ENCODE measurements around the gene CCDC88C. TPM values are rescaled to one million over a fixed set of nuclear protein-coding genes. Genes with fewer than 3 reads are reported as not detected.

The CCDC88C gene
- total RNA-seq, 1 donor: 0.36 TPM

DNA sequence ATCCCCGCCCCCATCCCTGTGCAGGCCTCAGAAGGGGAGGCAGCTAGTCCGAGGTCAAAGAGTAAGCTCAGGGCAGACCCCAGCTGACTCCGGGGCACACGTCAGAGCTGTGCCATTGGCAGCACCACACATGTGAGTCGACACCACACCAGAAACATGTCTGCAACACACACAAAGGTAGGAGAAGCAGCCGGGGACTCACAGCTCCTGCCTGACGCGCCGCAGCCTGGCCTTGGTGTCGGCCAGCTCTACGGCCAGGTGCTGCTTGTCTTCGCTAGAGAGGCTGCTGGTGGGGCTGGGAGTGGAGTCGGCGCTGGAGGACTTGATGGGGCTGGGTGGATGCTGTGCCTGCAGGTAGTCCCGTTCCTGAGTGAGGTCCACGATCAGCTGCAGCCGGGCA is 78.5 kb downstream of the CCDC88C start:
- peaks cover 4% of the 10 kb centered on the region for H3K27me3 ChIP-seq (ENCODE audit: insufficient read depth, low read length)
- H3K36me3 ChIP-seq (ENCODE audit: insufficient read depth, low read length): no peaks in the 10 kb centered on the region
- no peak overlapping the region for H3K27ac ChIP-seq (ENCODE audit: low read depth, low read length)

DNA sequence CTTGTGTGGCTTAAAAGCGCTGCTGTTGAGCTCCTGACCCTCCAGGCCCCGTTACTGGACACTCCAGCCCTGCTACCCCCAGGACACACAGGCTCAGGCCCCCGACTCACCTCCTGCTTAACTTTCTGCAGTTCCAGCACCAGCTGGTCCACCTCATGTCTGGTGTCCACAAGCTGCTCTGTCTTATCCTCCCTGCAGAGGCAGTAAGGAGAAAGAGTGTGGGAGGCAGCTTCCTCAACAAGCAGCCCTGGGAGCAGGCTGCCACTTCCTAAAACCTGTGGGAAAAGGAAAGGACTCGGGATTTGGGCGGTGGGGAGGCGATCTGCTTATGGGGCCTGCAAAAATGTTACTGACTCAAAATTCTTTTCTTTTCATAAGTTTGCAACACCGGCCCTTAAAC is 79.2 kb downstream of the CCDC88C start:
- Histone ChIP-seq H4K20me1 (ENCODE audit: insufficient read depth, low read length) (no peaks in the 10 kb centered on the region), H3K27ac (ENCODE audit: low read depth, low read length) (no peak overlapping the region), H3K79me2 (ENCODE audit: insufficient read depth, low read length) (no peaks in the 10 kb centered on the region), H3K36me3 (ENCODE audit: insufficient read depth, low read length) (no peaks in the 10 kb centered on the region), H3K27me3 (ENCODE audit: insufficient read depth, low read length) (peaks cover 7% of the 10 kb centered on the region), H3K9me3 (ENCODE audit: low read depth, low read length) (no peaks in the 10 kb centered on the region), H3K4me2 (ENCODE audit: insufficient read depth, low read length) (no peak overlapping the region), H2AFZ (ENCODE audit: low read length) (no peak overlapping the region), H3K4me1 (ENCODE audit: insufficient read depth, low read length) (no peaks in the 10 kb centered on the region), H3K4me3 (ENCODE audit: insufficient read depth, low read length) (no peak overlapping the region)
- peak; percentile 85 for DNase-seq (ENCODE audit: insufficient read length, low spot score, missing footprints)
- TF ChIP-seq, protein P1, sequence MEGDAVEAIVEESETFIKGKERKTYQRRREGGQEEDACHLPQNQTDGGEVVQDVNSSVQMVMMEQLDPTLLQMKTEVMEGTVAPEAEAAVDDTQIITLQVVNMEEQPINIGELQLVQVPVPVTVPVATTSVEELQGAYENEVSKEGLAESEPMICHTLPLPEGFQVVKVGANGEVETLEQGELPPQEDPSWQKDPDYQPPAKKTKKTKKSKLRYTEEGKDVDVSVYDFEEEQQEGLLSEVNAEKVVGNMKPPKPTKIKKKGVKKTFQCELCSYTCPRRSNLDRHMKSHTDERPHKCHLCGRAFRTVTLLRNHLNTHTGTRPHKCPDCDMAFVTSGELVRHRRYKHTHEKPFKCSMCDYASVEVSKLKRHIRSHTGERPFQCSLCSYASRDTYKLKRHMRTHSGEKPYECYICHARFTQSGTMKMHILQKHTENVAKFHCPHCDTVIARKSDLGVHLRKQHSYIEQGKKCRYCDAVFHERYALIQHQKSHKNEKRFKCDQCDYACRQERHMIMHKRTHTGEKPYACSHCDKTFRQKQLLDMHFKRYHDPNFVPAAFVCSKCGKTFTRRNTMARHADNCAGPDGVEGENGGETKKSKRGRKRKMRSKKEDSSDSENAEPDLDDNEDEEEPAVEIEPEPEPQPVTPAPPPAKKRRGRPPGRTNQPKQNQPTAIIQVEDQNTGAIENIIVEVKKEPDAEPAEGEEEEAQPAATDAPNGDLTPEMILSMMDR (IDR thresholded peaks at IDR 0.05; ENCODE audit: extremely low read depth, low read depth, low read length): no peak

More for the DNA sequence above, 78.5 kb downstream of the CCDC88C start:
- H3K9me3 ChIP-seq (ENCODE audit: low read depth, low read length): no peaks in the 10 kb centered on the region
- no peak overlapping the region for H3K4me3 ChIP-seq (ENCODE audit: insufficient read depth, low read length)
- H3K79me2 ChIP-seq (ENCODE audit: insufficient read depth, low read length): no peaks in the 10 kb centered on the region
- TF ChIP-seq, protein P1 (IDR thresholded peaks at IDR 0.05; ENCODE audit: extremely low read depth, low read depth, low read length): no peak
- no peaks in the 10 kb centered on the region for H4K20me1 ChIP-seq (ENCODE audit: insufficient read depth, low read length)
- no peak overlapping the region for H2AFZ ChIP-seq (ENCODE audit: low read length)
- no peaks in the 10 kb centered on the region for H3K4me1 ChIP-seq (ENCODE audit: insufficient read depth, low read length)
- DNase-seq (ENCODE audit: insufficient read length, low spot score, missing footprints): peak; percentile 37
- H3K4me2 ChIP-seq (ENCODE audit: insufficient read depth, low read length): no peak overlapping the region

DNA sequence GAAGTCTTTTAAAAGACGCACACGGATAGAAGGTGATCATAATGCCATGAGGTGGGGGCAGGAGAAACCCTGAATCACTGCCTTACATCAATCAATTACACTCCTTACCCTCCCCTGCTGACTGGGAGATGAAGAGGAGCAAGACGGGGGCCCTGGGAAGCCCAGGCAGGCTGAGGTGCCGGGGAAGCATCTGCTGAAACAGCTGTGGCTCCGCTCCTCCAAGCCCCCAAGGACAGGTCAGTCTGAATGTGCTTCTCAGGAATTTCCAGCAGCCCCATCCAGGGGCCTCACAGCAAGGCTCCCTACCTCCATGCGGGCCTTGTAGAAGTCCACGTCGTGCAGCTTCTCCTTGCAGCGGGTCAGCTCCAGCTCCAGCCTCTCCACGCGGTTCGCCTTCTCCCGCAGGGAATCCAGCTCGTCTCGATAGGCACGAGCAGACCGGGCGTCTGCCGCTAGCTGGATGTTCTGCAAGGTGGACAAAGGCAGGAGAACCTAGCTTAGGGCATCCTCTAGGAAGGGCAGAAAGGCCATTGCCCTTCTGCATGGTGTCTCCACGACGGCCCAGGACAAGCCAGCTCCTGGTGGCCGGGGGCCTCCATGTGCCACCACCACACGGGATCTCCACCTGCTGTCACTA is 79.8 kb downstream of the CCDC88C start:
- H3K27me3 ChIP-seq (ENCODE audit: insufficient read depth, low read length): peaks cover 9% of the 10 kb centered on the region
- TF ChIP-seq, protein P1 (IDR thresholded peaks at IDR 0.05; ENCODE audit: extremely low read depth, low read depth, low read length): no peak
- H3K36me3 ChIP-seq (ENCODE audit: insufficient read depth, low read length): no peaks in the 10 kb centered on the region

DNA sequence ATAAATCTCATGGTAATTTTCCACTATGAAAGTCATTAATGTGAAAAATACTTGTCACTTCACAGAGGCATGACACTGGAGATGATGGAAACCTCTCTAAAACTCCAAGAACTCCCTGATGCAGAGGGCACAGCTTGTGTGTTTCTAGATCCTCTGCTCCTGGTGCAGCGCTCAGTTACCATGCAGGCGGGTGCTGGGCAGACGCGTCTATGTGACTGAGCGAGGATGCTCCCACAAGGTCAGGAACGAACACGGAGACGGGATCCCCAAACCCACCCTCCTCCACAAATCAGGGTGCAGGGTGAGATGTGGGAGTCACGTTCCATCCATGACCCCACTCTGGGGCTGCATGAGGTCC is 81.5 kb downstream of the CCDC88C start:
- Histone ChIP-seq H3K27me3 (ENCODE audit: insufficient read depth, low read length) (peaks cover 14% of the 10 kb centered on the region), H3K79me2 (ENCODE audit: insufficient read depth, low read length) (no peaks in the 10 kb centered on the region), H3K27ac (ENCODE audit: low read depth, low read length) (no peak overlapping the region), H3K4me3 (ENCODE audit: insufficient read depth, low read length) (no peak overlapping the region), H4K20me1 (ENCODE audit: insufficient read depth, low read length) (no peaks in the 10 kb centered on the region), H2AFZ (ENCODE audit: low read length) (no peak overlapping the region), H3K4me1 (ENCODE audit: insufficient read depth, low read length) (no peaks in the 10 kb centered on the region), H3K9me3 (ENCODE audit: low read depth, low read length) (no peaks in the 10 kb centered on the region), H3K36me3 (ENCODE audit: insufficient read depth, low read length) (no peaks in the 10 kb centered on the region), H3K4me2 (ENCODE audit: insufficient read depth, low read length) (no peak overlapping the region)
- TF ChIP-seq, protein P1 (IDR thresholded peaks at IDR 0.05; ENCODE audit: extremely low read depth, low read depth, low read length): no peak
- peak; percentile 74 for DNase-seq (ENCODE audit: insufficient read length, low spot score, missing footprints)

More for the DNA sequence above, 79.8 kb downstream of the CCDC88C start:
- no peaks in the 10 kb centered on the region for H4K20me1 ChIP-seq (ENCODE audit: insufficient read depth, low read length)
- no peak overlapping the region for H3K4me2 ChIP-seq (ENCODE audit: insufficient read depth, low read length)
- DNase-seq (ENCODE audit: insufficient read length, low spot score, missing footprints): peak; percentile 3
- H3K4me1 ChIP-seq (ENCODE audit: insufficient read depth, low read length): no peaks in the 10 kb centered on the region
- H2AFZ ChIP-seq (ENCODE audit: low read length): no peak overlapping the region
- no peak overlapping the region for H3K4me3 ChIP-seq (ENCODE audit: insufficient read depth, low read length)
- no peaks in the 10 kb centered on the region for H3K79me2 ChIP-seq (ENCODE audit: insufficient read depth, low read length)
- H3K9me3 ChIP-seq (ENCODE audit: low read depth, low read length): no peaks in the 10 kb centered on the region
- H3K27ac ChIP-seq (ENCODE audit: low read depth, low read length): no peak overlapping the region

All from osteoblast (primary cell).